DND-41 (cell line): ENCODE data around the gene RNASE13.
A peak's percentile ranks its signal among the peaks of the same experiment; 100 is the strongest.

Source experiments
- ATAC-seq: fragments of 200-7000 bp; cut with Tn5 transposase; 3 replicates; pipeline ENCODE4 v1.9.1; 2021; ENCODE audit warnings: low read depth; ENCODE audit not compliant: insufficient read depth
- DNase-seq: peaks from one replicate; pipeline ENCODE4 v3.0.0-alpha.2; 2020
- H2AFZ ChIP-seq: 2 replicates; pipeline ENCODE4 v1.6.0; 2012; ENCODE audit warnings: low read depth, low read length
- H3K27ac ChIP-seq: 2 replicates; pipeline ENCODE4 v1.5.1; 2012; ENCODE audit warnings: low read length, inconsistent platforms
- H3K27me3 ChIP-seq: fragments of 200-600 bp; sonication (generic); 2 replicates; pipeline ENCODE4 v1.6.0; 2012; ENCODE audit warnings: low read length, mild to moderate bottlenecking, inconsistent platforms; ENCODE audit not compliant: insufficient read depth, poor library complexity
- H3K36me3 ChIP-seq: 2 replicates; pipeline ENCODE4 v1.5.1; 2012; ENCODE audit warnings: low read length, inconsistent platforms; ENCODE audit not compliant: insufficient read depth
- H3K4me1 ChIP-seq: 2 replicates; pipeline ENCODE4 v1.5.1; 2012; ENCODE audit warnings: mild to moderate bottlenecking, low read length; ENCODE audit not compliant: insufficient read depth
- H3K4me2 ChIP-seq: 2 replicates; pipeline ENCODE4 v1.6.0; 2012; ENCODE audit warnings: mild to moderate bottlenecking, moderate library complexity, low read length, inconsistent platforms; ENCODE audit not compliant: insufficient read depth
- H3K4me3 ChIP-seq, 2 experiments: fragments of 200-600 bp in 1 of 2; shearing (Covaris generic) in 1 of 2; 2 replicates each; pipeline ENCODE4 v1.5.1; 2012 to 2016; ENCODE audit warnings: inconsistent platforms in 2 of 2, low read length in 2 of 2, mild to moderate bottlenecking in 2 of 2, low read depth in 1 of 2, moderate library complexity in 1 of 2
- H3K79me2 ChIP-seq: 2 replicates; pipeline ENCODE4 v1.6.0; 2012; ENCODE audit warnings: low read length, inconsistent platforms; ENCODE audit not compliant: insufficient read depth
- H3K9ac ChIP-seq: 2 replicates; pipeline ENCODE4 v1.6.0; 2012; ENCODE audit warnings: low read depth, mild to moderate bottlenecking, inconsistent platforms, low read length, moderate library complexity
- H3K9me3 ChIP-seq: 2 replicates; pipeline ENCODE4 v1.5.1; 2012; ENCODE audit warnings: low read length, moderate library complexity, mild to moderate bottlenecking, inconsistent platforms; ENCODE audit not compliant: insufficient read depth, severe bottlenecking
- H4K20me1 ChIP-seq: 2 replicates; pipeline ENCODE4 v1.6.0; 2012; ENCODE audit warnings: low read length; ENCODE audit not compliant: insufficient read depth
- EZH2 ChIP-seq: IDR thresholded peaks from 3 replicates; pipeline ENCODE4 v1.6.1; 2012; ENCODE audit warnings: borderline replicate concordance, low read depth, mild to moderate bottlenecking, moderate library complexity, low read length, inconsistent platforms; ENCODE audit not compliant: severe bottlenecking
- TF ChIP-seq, protein P1 (sequence below): IDR thresholded peaks from 2 replicates; pipeline ENCODE4 v1.5.1; 2012; ENCODE audit warnings: borderline replicate concordance, low read length, moderate library complexity, mild to moderate bottlenecking; ENCODE audit not compliant: poor library complexity, severe bottlenecking; ENCODE audit errors: extremely low read depth

RNASE13 gene

GRCh38 chr14:21040370-21040925 lies 5.8 kb upstream of the RNASE13 start:
- Histone ChIP-seq H3K36me3 (no peaks in the 10 kb centered on the region), H3K27me3 (peaks cover 6% of the 10 kb centered on the region), H3K4me3 (no peak overlapping the region), H3K27ac (no peak overlapping the region), H3K79me2 (no peaks in the 10 kb centered on the region), H3K4me2 (no peak overlapping the region), H2AFZ (no peak overlapping the region), H3K4me1 (0 out of 2 replicates have a peak, but pooled peaks cover 6% of the 10 kb centered on the region), H3K9me3 (no peaks in the 10 kb centered on the region), H3K9ac (no peak overlapping the region), H4K20me1 (no peaks in the 10 kb centered on the region)
- ATAC-seq (no peak), DNase-seq (no peak)
- TF ChIP-seq EZH2 = no peak
- TF ChIP-seq, protein P1, sequence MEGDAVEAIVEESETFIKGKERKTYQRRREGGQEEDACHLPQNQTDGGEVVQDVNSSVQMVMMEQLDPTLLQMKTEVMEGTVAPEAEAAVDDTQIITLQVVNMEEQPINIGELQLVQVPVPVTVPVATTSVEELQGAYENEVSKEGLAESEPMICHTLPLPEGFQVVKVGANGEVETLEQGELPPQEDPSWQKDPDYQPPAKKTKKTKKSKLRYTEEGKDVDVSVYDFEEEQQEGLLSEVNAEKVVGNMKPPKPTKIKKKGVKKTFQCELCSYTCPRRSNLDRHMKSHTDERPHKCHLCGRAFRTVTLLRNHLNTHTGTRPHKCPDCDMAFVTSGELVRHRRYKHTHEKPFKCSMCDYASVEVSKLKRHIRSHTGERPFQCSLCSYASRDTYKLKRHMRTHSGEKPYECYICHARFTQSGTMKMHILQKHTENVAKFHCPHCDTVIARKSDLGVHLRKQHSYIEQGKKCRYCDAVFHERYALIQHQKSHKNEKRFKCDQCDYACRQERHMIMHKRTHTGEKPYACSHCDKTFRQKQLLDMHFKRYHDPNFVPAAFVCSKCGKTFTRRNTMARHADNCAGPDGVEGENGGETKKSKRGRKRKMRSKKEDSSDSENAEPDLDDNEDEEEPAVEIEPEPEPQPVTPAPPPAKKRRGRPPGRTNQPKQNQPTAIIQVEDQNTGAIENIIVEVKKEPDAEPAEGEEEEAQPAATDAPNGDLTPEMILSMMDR = no peak

DNA sequence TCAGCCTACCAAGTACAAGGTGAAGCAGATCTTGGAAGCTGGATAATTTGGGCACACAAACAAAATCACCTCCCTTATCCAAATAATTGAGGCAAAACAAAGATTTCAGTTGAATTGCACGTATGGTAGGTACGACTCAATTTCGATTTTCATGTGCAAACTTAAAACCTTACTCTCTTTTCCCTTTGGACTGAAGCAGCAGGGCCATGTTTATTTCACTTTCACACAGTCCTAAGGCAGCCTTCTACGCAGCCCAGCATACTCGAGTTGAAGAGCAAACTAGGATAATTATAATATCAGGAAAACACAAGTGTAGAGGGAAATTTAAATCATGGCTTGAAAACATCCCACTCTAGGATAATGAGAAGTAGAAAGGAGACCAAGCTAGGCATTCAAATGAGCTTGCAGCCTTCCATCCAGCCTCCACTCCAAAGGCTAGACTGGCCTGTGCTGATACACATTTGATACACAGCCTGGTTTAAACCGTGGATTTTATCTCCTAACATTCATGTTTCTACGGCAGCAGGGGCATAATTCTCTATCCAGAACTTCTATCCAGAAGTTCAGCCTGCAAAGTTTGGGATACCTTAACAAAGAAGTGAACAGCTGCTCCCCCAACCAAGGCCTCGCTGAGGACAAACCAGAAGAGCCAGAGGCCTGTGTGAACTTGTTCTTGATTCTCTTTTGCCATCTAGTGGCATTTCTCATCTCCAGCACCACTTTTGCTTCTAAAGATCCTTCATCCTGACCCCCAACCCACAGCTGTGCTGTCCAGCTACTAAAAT lies 5.2 kb upstream of the RNASE13 start:
- no peaks in the 10 kb centered on the region for H4K20me1 ChIP-seq
- H3K9me3 ChIP-seq = no peaks in the 10 kb centered on the region
- H3K4me2 ChIP-seq = no peak overlapping the region
- ATAC-seq = peak; percentile 76
- H3K79me2 ChIP-seq = no peaks in the 10 kb centered on the region
- no peak overlapping the region for H3K9ac ChIP-seq
- no peak overlapping the region for H3K4me3 ChIP-seq
- 0 out of 2 replicates have a peak, but pooled peaks cover 6% of the 10 kb centered on the region for H3K4me1 ChIP-seq
- TF ChIP-seq, protein P1 = peak; percentile 71
- TF ChIP-seq EZH2 = no peak
- no peak overlapping the region for H3K27ac ChIP-seq
- peaks cover 7% of the 10 kb centered on the region for H3K27me3 ChIP-seq
- no peaks in the 10 kb centered on the region for H3K36me3 ChIP-seq
- H2AFZ ChIP-seq = no peak overlapping the region
- DNase-seq = peak; percentile 21

- no peaks in the 10 kb centered on the region for H3K4me1 ChIP-seq
- no peaks in the 10 kb centered on the region for H3K9me3 ChIP-seq
- H3K4me2 ChIP-seq = no peak overlapping the region
- H3K79me2 ChIP-seq = no peaks in the 10 kb centered on the region
- ATAC-seq (no peak), DNase-seq (no peak)
- H4K20me1 ChIP-seq = no peaks in the 10 kb centered on the region
- no peak overlapping the region for H2AFZ ChIP-seq
- peaks cover 8% of the 10 kb centered on the region for H3K27me3 ChIP-seq
- TF ChIP-seq, protein P1 = no peak
- no peak for TF ChIP-seq EZH2
- H3K27ac ChIP-seq = no peak overlapping the region
- no peak overlapping the region for H3K4me3 ChIP-seq
- H3K36me3 ChIP-seq = no peaks in the 10 kb centered on the region
- H3K9ac ChIP-seq = no peak overlapping the region
Observed at GRCh38 chr14:21038441-21039422, 4.1 kb upstream of the RNASE13 start.
